GF-D8 (cell line): ENCODE results near the gene GABRB3.

Source experiments
- DNase-seq: peaks from one replicate; lab custom pipeline; 2025; lab: John Stamatoyannopoulos, UW

Gene GABRB3

GRCh38 chr15:26772154-26773066 is at the start of gene GABRB3:
TSS of gene GABRB3 (minus strand) at chr15:26773066.
- DNase-seq: no peak

GRCh38 chr15:26807517-26808427 is 34.9 kb upstream of the GABRB3 start:
- no peak for DNase-seq

GRCh38 chr15:26806574-26806973 is 33.7 kb upstream of the GABRB3 start:
- no peak for DNase-seq

- DNase-seq: no peak
These were observed 33.3 kb upstream of the GABRB3 start for GRCh38 chr15:26806151-26806550.

- DNase-seq: no peak
These were observed 32.6 kb upstream of the GABRB3 start for GRCh38 chr15:26805470-26805869.

GRCh38 chr15:26804063-26804804 is 31.4 kb upstream of the GABRB3 start:
- no peak for DNase-seq

- no peak for DNase-seq
These were observed 17.3 kb upstream of the GABRB3 start for GRCh38 chr15:26790118-26790517.

GRCh38 chr15:26781816-26782215 is 8.9 kb upstream of the GABRB3 start:
- no peak for DNase-seq

- no peak for DNase-seq
These were observed 1.1 kb upstream of the GABRB3 start for GRCh38 chr15:26773917-26774316.

- no peak for DNase-seq
These were observed 406 bp upstream of the GABRB3 start for GRCh38 chr15:26773067-26773877.

- no peak for DNase-seq
These were observed 1.2 kb downstream of the GABRB3 start for GRCh38 chr15:26771578-26772153.

GRCh38 chr15:26771168-26771567 is 1.7 kb downstream of the GABRB3 start:
- no peak for DNase-seq

- DNase-seq: no peak
These were observed 5.6 kb downstream of the GABRB3 start for GRCh38 chr15:26767169-26767670.

GRCh38 chr15:26766262-26766661 is 6.6 kb downstream of the GABRB3 start:
- DNase-seq: no peak

GRCh38 chr15:26759986-26760385 is 12.9 kb downstream of the GABRB3 start:
- DNase-seq: no peak

- DNase-seq: no peak
These were observed 14.8 kb downstream of the GABRB3 start for GRCh38 chr15:26758079-26758478.

- DNase-seq: no peak
These were observed 15.7 kb downstream of the GABRB3 start for GRCh38 chr15:26757141-26757540.

- DNase-seq: no peak
These were observed 28.0 kb downstream of the GABRB3 start for GRCh38 chr15:26744894-26745293.

GRCh38 chr15:26739791-26740190 is 33.1 kb downstream of the GABRB3 start:
- DNase-seq: no peak

- DNase-seq: no peak
These were observed 33.9 kb downstream of the GABRB3 start for GRCh38 chr15:26738996-26739395.
